Measurements from ENCODE around the gene ENTPD8.

- TF ChIP-seq SNAI2 (CRISPR knock-in tag; IDR thresholded peaks at IDR 0.05) (no peak), ARNTL (CRISPR knock-in tag; IDR thresholded peaks at IDR 0.05; ENCODE audit: borderline replicate concordance, low read depth) (no peak), RARB (CRISPR knock-in tag; IDR thresholded peaks at IDR 0.05) (no peak)
Measured at GRCh38 chr9:137408651-137409405, 32.3 kb downstream of the ENTPD8 start.

Measured in SK-N-SH treated with all-trans-retinoic acid at 6 μM for 48 hours (cell line).